ENCODE data around the gene PHF19.

- TF ChIP-seq CTCF (IDR thresholded peaks at IDR 0.05) (no peak), POLR2A (IDR thresholded peaks at IDR 0.05) (no peak), POLR2AphosphoS5 (IDR thresholded peaks at IDR 0.05) (no peak)
Measured at GRCh38 chr9:120867676-120868338, 9.2 kb downstream of the PHF19 start.
